ENCODE measurements around the gene BMP4. TPM values are rescaled to one million over a fixed set of nuclear protein-coding genes. Genes with fewer than 3 reads are reported as not detected.

BMP4 gene
- total and polyA plus RNA-seq, 4 donors = 2.0 to 4.2 (median 2.4) TPM

DNA sequence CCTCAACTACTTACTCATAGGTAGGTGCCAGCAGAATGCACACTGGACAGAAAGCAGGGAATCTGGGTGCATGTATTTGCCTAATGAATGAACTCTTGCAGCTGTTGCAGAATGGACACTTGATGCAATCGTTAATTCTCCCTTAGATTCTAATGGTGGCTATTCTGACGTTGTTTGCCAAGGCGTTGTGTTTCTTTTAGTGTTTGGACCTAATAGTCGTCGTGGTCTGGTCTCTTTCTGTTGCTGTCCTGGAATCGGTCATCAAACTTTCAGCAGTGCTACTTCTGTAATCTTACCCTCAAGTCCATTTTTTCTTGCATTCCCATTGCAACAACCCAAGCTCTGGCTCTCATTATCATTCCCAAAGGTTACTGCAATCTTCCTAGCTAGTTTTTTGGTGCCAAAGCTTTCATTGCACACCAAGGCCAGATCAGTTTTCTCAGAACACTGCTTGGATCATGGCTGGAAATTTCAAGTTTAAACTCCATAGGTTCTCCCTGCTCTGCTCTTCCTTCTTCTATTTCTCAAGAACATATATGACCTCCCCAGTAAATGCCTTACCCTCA is 31.3 kb downstream of the BMP4 start:
- H3K27me3 ChIP-seq (ENCODE audit: control insufficient read depth in 4 of 4, insufficient read depth in 4 of 4, low read length in 3 of 4) = no peaks in the 10 kb centered on the region
- DNase-seq (ENCODE audit: low spot score) = no peak
- TF ChIP-seq HNF4G (IDR thresholded peaks at IDR 0.05) = no peak
- TF ChIP-seq, protein P1, sequence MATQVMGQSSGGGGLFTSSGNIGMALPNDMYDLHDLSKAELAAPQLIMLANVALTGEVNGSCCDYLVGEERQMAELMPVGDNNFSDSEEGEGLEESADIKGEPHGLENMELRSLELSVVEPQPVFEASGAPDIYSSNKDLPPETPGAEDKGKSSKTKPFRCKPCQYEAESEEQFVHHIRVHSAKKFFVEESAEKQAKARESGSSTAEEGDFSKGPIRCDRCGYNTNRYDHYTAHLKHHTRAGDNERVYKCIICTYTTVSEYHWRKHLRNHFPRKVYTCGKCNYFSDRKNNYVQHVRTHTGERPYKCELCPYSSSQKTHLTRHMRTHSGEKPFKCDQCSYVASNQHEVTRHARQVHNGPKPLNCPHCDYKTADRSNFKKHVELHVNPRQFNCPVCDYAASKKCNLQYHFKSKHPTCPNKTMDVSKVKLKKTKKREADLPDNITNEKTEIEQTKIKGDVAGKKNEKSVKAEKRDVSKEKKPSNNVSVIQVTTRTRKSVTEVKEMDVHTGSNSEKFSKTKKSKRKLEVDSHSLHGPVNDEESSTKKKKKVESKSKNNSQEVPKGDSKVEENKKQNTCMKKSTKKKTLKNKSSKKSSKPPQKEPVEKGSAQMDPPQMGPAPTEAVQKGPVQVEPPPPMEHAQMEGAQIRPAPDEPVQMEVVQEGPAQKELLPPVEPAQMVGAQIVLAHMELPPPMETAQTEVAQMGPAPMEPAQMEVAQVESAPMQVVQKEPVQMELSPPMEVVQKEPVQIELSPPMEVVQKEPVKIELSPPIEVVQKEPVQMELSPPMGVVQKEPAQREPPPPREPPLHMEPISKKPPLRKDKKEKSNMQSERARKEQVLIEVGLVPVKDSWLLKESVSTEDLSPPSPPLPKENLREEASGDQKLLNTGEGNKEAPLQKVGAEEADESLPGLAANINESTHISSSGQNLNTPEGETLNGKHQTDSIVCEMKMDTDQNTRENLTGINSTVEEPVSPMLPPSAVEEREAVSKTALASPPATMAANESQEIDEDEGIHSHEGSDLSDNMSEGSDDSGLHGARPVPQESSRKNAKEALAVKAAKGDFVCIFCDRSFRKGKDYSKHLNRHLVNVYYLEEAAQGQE (IDR thresholded peaks at IDR 0.05) = no peak
- 89% methylated on average over 6 of the region's 6 CpGs for WGBS
- H3K27ac ChIP-seq (ENCODE audit: low read depth in 1 of 2, low read length in 2 of 2) = no peak overlapping the region
- H3K4me3 ChIP-seq (ENCODE audit: low read depth in 1 of 3, low read length in 3 of 3) = no peak overlapping the region
- H3K36me3 ChIP-seq (ENCODE audit: control insufficient read depth in 4 of 4, insufficient read depth in 3 of 4, low read depth in 1 of 4, low read length in 3 of 4) = no peaks in the 10 kb centered on the region
- H3K9ac ChIP-seq (ENCODE audit: low read depth in 1 of 2, low read length in 2 of 2) = no peak overlapping the region
- H3K9me3 ChIP-seq (ENCODE audit: control insufficient read depth in 4 of 4, low read length in 3 of 4) = no peaks in the 10 kb centered on the region
- no peaks in the 10 kb centered on the region for H3K4me1 ChIP-seq (ENCODE audit: control insufficient read depth in 4 of 4, insufficient read depth in 4 of 4, low read length in 3 of 4)

DNA sequence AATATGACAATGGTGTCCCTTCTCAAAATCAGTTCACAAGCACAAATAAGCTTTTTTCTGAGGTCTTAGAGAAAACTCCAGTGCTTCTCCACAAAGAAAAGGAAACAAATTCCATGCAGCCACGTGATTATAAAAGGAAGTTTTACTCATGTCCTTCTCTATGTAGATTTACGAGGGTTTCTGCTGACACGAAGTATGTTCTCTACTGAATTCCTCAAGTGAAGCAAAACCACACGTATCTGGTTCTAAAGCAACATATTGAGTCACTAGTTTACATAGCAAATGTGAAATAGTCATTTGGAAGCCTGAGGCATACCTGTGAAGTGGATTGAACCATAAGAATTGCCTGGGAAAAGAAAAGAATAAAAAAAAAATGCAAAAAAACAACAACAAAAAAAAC is 31.9 kb downstream of the BMP4 start:
- no peaks in the 10 kb centered on the region for H3K36me3 ChIP-seq (ENCODE audit: control insufficient read depth in 4 of 4, insufficient read depth in 3 of 4, low read depth in 1 of 4, low read length in 3 of 4)
- H3K27me3 ChIP-seq (ENCODE audit: control insufficient read depth in 4 of 4, insufficient read depth in 4 of 4, low read length in 3 of 4) = no peaks in the 10 kb centered on the region
- WGBS = 29% methylated on average over 4 of the region's 4 CpGs
- H3K9me3 ChIP-seq (ENCODE audit: control insufficient read depth in 4 of 4, low read length in 3 of 4) = no peaks in the 10 kb centered on the region
- H3K4me1 ChIP-seq (ENCODE audit: control insufficient read depth in 4 of 4, insufficient read depth in 4 of 4, low read length in 3 of 4) = no peaks in the 10 kb centered on the region
- no peak overlapping the region for H3K27ac ChIP-seq (ENCODE audit: low read depth in 1 of 2, low read length in 2 of 2)
- no peak for DNase-seq (ENCODE audit: low spot score)
- H3K9ac ChIP-seq (ENCODE audit: low read depth in 1 of 2, low read length in 2 of 2) = no peak overlapping the region
- no peak for TF ChIP-seq TAF1 (conservative IDR thresholded peaks at IDR 0.05)
- TF ChIP-seq, protein P2, sequence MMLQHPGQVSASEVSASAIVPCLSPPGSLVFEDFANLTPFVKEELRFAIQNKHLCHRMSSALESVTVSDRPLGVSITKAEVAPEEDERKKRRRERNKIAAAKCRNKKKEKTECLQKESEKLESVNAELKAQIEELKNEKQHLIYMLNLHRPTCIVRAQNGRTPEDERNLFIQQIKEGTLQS (IDR thresholded peaks at IDR 0.05) = no peak
- H3K4me3 ChIP-seq (ENCODE audit: low read depth in 1 of 3, low read length in 3 of 3) = no peak overlapping the region

DNA sequence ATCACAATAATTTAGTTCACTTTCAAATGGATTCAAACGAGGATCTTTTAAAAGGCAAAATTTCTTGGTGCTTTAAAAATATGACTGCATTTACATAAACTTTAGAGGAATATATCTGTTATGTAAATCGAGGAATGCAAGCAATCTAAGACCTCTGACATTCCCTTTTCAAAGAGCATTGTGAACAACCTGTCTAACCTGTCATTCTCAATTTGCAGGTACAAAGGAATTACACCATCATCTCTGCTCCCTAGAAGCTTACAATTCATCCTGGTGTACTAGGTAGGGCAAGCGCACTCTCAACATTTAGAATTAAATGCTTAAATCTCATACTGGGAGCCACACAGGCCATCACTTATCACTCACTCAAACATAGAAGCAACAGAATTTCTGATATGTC is 35.6 kb downstream of the BMP4 start:
- no peak for DNase-seq (ENCODE audit: low spot score)
- TF ChIP-seq, protein P1 (IDR thresholded peaks at IDR 0.05) = no peak
- no peak for TF ChIP-seq FOXA2 (IDR thresholded peaks at IDR 0.05)
- TF ChIP-seq SP1 (IDR thresholded peaks at IDR 0.05) = no peak
- no peak for TF ChIP-seq EGR1 (IDR thresholded peaks at IDR 0.05; ENCODE audit: low read depth in 2 of 2)
- TF ChIP-seq TAF1 (conservative IDR thresholded peaks at IDR 0.05) = no peak
- no peak for TF ChIP-seq NR2F2 (IDR thresholded peaks at IDR 0.05)
- TF ChIP-seq HNF4A (conservative IDR thresholded peaks at IDR 0.05) = no peak
- TF ChIP-seq JUND (IDR thresholded peaks at IDR 0.05) = no peak
- TF ChIP-seq YY1 (IDR thresholded peaks at IDR 0.05) = no peak
- Histone ChIP-seq H3K4me1 (ENCODE audit: control insufficient read depth in 4 of 4, insufficient read depth in 4 of 4, low read length in 3 of 4) (no peaks in the 10 kb centered on the region), H3K9me3 (ENCODE audit: control insufficient read depth in 4 of 4, low read length in 3 of 4) (no peaks in the 10 kb centered on the region), H3K27ac (ENCODE audit: low read depth in 1 of 2, low read length in 2 of 2) (no peak overlapping the region), H3K9ac (ENCODE audit: low read depth in 1 of 2, low read length in 2 of 2) (no peak overlapping the region), H3K4me3 (ENCODE audit: low read depth in 1 of 3, low read length in 3 of 3) (no peak overlapping the region), H3K36me3 (ENCODE audit: control insufficient read depth in 4 of 4, insufficient read depth in 3 of 4, low read depth in 1 of 4, low read length in 3 of 4) (no peaks in the 10 kb centered on the region), H3K27me3 (ENCODE audit: control insufficient read depth in 4 of 4, insufficient read depth in 4 of 4, low read length in 3 of 4) (no peaks in the 10 kb centered on the region)
- 49% methylated on average over 3 of the region's 3 CpGs for WGBS

All from liver (tissue), 9 donors.